ENCODE measurements around the gene HACE1.
"Not testable (repeated sequence)": the region's sequence is repeated elsewhere in the genome, so short reads cannot be mapped to it uniquely, and the experiment has no call there.

The HACE1 gene

GRCh38 chr6:104750449-104750848 is 109.3 kb downstream of the HACE1 start:
- Histone ChIP-seq H3K27me3 (ENCODE audit: insufficient read depth, low read length, poor library complexity, severe bottlenecking) (no peaks in the 10 kb centered on the region), H4K20me1 (ENCODE audit: insufficient read depth, low read length, poor library complexity, severe bottlenecking) (no peaks in the 10 kb centered on the region)

GRCh38 chr6:104739124-104739523 is 120.6 kb downstream of the HACE1 start:
- H3K4me2 ChIP-seq (ENCODE audit: low read depth, low read length, poor library complexity, severe bottlenecking); H3K4me3 ChIP-seq (ENCODE audit: low read length, poor library complexity, severe bottlenecking); H3K36me3 ChIP-seq (ENCODE audit: insufficient read depth, low read length); H3K27me3 ChIP-seq (ENCODE audit: insufficient read depth, low read length, poor library complexity, severe bottlenecking); H3K9me2 ChIP-seq (replicated peaks; ENCODE audit: low read depth, low read length); H3K79me2 ChIP-seq (ENCODE audit: insufficient read depth, low read length); H3K9me3 ChIP-seq (ENCODE audit: insufficient read depth, low read depth, low read length); H3F3A ChIP-seq (ENCODE audit: low read depth); H3K9ac ChIP-seq (ENCODE audit: low read depth, low read length, poor library complexity, severe bottlenecking); H2AFZ ChIP-seq (ENCODE audit: low read length); H4K20me1 ChIP-seq (ENCODE audit: insufficient read depth, low read length, poor library complexity, severe bottlenecking); H3K4me1 ChIP-seq (ENCODE audit: insufficient read depth, low read length, poor library complexity, severe bottlenecking): not testable (repeated sequence)

More at GRCh38 chr6:104750449-104750848, 109.3 kb downstream of the HACE1 start:
- Histone ChIP-seq H3K4me3 (ENCODE audit: low read length, poor library complexity, severe bottlenecking) (no peak overlapping the region), H3K9me3 (ENCODE audit: insufficient read depth, low read depth, low read length) (peaks cover 14% of the 10 kb centered on the region; the same call in 1 of the 2 replicates), H3F3A (ENCODE audit: low read depth) (no peaks in the 10 kb centered on the region), H3K36me3 (ENCODE audit: insufficient read depth, low read length) (peaks cover 3% of the 10 kb centered on the region; the same call in 1 of the 2 replicates), H3K9ac (ENCODE audit: low read depth, low read length, poor library complexity, severe bottlenecking) (no peak overlapping the region), H2AFZ (ENCODE audit: low read length) (no peak overlapping the region), H3K9me2 (replicated peaks; ENCODE audit: low read depth, low read length) (no peaks in the 10 kb centered on the region), H3K79me2 (ENCODE audit: insufficient read depth, low read length) (no peaks in the 10 kb centered on the region), H3K4me2 (ENCODE audit: low read depth, low read length, poor library complexity, severe bottlenecking) (no peak overlapping the region), H3K4me1 (ENCODE audit: insufficient read depth, low read length, poor library complexity, severe bottlenecking) (no peaks in the 10 kb centered on the region)
- TF ChIP-seq EZH2phosphoT487 (IDR thresholded peaks at IDR 0.05; ENCODE audit: borderline replicate concordance) (no peak), CTCF (conservative IDR thresholded peaks at IDR 0.05; ENCODE audit: low read length) (no peak)

GRCh38 chr6:104737567-104737966 is 122.2 kb downstream of the HACE1 start:
- H3F3A ChIP-seq (ENCODE audit: low read depth); H2AFZ ChIP-seq (ENCODE audit: low read length); H3K4me3 ChIP-seq (ENCODE audit: low read length, poor library complexity, severe bottlenecking); H3K4me1 ChIP-seq (ENCODE audit: insufficient read depth, low read length, poor library complexity, severe bottlenecking); H3K9me3 ChIP-seq (ENCODE audit: insufficient read depth, low read depth, low read length); H3K27me3 ChIP-seq (ENCODE audit: insufficient read depth, low read length, poor library complexity, severe bottlenecking); H3K79me2 ChIP-seq (ENCODE audit: insufficient read depth, low read length); H4K20me1 ChIP-seq (ENCODE audit: insufficient read depth, low read length, poor library complexity, severe bottlenecking); H3K9ac ChIP-seq (ENCODE audit: low read depth, low read length, poor library complexity, severe bottlenecking); H3K36me3 ChIP-seq (ENCODE audit: insufficient read depth, low read length); H3K9me2 ChIP-seq (replicated peaks; ENCODE audit: low read depth, low read length); H3K4me2 ChIP-seq (ENCODE audit: low read depth, low read length, poor library complexity, severe bottlenecking): not testable (repeated sequence)

GRCh38 chr6:104736545-104736944 is 123.2 kb downstream of the HACE1 start:
- H3K79me2 ChIP-seq (ENCODE audit: insufficient read depth, low read length), result no peaks in the 10 kb centered on the region
- no peaks in the 10 kb centered on the region for H3K9me2 ChIP-seq (replicated peaks; ENCODE audit: low read depth, low read length)
- H3K27me3 ChIP-seq (ENCODE audit: insufficient read depth, low read length, poor library complexity, severe bottlenecking), result no peaks in the 10 kb centered on the region
- peaks cover 4% of the 10 kb centered on the region; the same call in 1 of the 2 replicates for H3K36me3 ChIP-seq (ENCODE audit: insufficient read depth, low read length)
- TF ChIP-seq CTCF (conservative IDR thresholded peaks at IDR 0.05; ENCODE audit: low read length), result no peak
- no peak for TF ChIP-seq EZH2phosphoT487 (IDR thresholded peaks at IDR 0.05; ENCODE audit: borderline replicate concordance)
- no peak overlapping the region for H3K4me2 ChIP-seq (ENCODE audit: low read depth, low read length, poor library complexity, severe bottlenecking)
- no peak overlapping the region for H3K4me3 ChIP-seq (ENCODE audit: low read length, poor library complexity, severe bottlenecking)
- H3K9me3 ChIP-seq (ENCODE audit: insufficient read depth, low read depth, low read length), result no peaks in the 10 kb centered on the region
- H2AFZ ChIP-seq (ENCODE audit: low read length), result no peak overlapping the region
- no peaks in the 10 kb centered on the region for H3F3A ChIP-seq (ENCODE audit: low read depth)
- no peaks in the 10 kb centered on the region for H3K4me1 ChIP-seq (ENCODE audit: insufficient read depth, low read length, poor library complexity, severe bottlenecking)
- H4K20me1 ChIP-seq (ENCODE audit: insufficient read depth, low read length, poor library complexity, severe bottlenecking), result no peaks in the 10 kb centered on the region
- H3K9ac ChIP-seq (ENCODE audit: low read depth, low read length, poor library complexity, severe bottlenecking), result no peak overlapping the region

Data from Loucy (cell line).